HT1080 (cell line): ENCODE data around the gene PCDH15. TPM values are rescaled to one million over a fixed set of nuclear protein-coding genes. Genes with fewer than 3 reads are reported as not detected.

ENCODE experiments used
- DNase-seq: peaks from one replicate; pipeline ENCODE4 v3.0.0-alpha.2; 2015; ENCODE audit warnings: low read depth
- total RNA-seq: library from RNA; depleted of rRNA; stranded (reverse); fragments of >200 nt; shearing (Covaris generic); gene quantifications from 2 replicates; pipeline ENCODE4 v1.2.3, GENCODE V29; 2014

Gene PCDH15
- total RNA-seq, 1 experiment from 2014 or later, result 0.14 TPM

DNA sequence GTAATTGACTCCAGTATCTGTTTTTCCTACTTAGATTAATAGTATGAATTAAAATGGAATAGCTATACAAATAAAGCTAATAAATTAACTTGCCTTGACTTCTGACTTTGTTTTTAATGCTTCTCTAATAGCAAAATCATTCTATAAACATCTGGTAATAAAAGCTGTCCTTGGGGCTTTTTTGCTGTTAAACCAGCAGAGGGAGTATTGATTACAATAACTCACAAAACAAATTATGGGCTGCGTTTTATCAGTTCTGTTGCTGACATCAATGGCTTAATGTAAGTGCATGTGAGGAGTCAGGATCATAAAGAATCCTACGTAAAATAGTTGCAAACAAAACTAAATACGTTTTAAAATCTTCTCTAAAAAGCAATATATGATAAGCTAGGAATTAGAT lies 667.8 kb downstream of the PCDH15 start:
- no peak for DNase-seq

DNA sequence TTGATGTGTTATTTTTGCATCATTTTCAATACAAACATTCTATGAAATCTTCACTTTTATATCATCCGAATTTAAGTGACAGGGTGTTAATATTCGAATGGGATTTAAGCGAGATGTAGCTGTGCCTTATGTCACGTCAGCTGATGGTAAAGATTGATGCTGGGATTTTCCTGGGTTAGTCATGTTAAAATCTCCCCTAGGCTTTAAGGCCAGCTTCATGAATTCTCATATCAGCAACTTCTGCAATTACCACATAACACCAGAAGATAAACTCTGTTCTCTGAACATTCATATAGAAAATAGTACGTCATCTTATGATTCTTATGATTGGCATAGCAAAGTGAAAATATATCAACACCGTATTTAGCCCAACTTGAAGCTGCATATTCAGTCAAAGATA lies 669.2 kb downstream of the PCDH15 start:
- DNase-seq, result no peak

DNA sequence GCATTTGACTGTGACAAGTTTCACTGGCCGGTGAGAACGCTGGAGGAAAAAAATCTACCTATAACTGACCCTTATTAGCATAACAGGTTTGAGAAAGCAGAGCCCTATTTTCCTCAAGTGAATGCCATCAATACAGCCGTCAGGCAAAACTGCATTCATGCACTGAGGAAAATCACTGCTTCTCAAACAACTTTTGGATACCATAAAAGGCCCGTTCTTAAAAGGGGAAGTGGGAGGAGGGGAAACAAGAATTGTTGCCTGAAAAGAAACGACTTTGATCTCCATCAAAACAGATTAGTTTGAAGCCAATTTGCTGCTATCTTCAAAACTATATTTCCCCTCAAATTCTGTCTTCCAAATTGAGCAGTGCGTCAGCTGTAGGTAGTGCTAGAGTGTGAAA lies 670.6 kb downstream of the PCDH15 start:
- DNase-seq, result no peak

DNA sequence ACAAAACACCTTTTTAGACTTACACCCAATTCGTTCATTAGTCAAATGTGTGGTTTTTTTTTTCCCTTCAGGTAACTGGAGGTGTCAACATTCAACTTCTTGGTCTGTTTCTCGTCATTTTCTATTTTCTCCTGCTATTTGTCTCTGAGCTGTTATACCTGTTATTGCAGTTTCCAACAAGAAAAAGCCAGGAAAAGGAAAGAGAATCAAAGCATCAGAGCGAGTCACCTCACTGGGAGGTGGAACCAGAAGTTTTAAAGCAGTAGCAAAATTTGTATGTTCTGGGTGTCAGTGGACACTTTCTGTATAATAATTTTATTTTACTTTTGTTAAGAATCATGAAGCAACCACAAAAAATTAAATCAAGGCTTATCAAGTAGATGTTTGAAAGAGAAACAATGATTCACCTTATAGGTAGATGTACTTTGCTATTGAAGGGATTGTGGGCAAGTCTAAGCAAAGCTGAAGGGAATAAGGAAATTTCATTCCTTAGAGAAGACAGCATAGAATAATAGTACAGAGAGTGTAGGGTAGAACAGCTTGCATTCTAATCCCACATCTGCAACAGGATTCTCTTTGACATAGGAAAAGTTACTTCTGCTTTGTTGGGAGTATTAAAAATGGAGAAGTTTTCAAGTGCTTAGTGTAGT lies 675.8 kb downstream of the PCDH15 start:
- DNase-seq, result no peak

DNA sequence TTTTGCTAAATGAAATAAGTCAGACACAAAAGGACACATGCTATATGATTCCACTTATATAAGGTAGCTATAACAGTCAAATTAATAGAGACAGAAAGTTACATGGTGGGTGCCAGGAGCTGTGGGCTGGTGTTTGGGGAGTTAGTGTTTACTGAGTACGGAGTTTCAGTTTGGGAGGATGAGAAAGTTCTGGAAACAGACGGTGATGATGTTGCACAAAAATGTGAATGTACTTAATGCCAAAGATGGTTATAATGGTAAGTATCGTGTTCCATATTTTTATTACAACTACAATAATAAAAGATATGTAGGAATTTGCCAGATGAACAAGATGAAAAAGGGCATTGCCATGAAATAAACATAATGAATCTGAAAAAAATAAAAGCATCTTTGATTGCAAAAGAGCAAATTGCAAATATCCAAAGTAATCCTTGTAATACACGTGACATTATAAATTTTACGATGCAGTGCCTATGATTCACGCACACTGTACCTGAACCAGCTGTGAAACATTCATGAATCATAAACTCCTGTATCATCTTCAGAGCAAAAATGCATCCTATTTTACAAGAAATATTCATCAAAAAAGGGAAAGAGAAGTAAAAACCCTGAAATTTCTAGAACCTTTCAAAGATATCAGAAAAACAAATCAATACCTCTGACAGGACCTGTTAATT lies 676.7 kb downstream of the PCDH15 start:
- DNase-seq, result no peak

DNA sequence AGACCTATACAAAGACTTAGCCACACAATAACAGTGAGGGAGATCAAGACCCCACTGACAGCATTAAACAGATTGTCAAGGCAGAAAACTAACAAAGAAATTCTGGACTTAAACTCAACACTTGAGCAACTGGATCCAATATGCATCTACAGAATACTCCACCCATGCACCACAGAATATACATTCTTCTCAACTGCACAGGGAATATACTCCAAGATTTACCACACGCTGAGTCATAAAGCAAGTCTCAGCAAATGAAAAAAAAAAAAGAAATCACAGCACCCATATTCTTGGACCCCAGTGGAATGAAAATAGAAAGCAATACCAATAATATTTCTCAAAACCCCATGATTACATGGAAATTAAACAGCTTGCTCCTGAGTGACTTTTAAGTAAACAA lies 680.2 kb downstream of the PCDH15 start:
- peak; percentile 8 for DNase-seq

DNA sequence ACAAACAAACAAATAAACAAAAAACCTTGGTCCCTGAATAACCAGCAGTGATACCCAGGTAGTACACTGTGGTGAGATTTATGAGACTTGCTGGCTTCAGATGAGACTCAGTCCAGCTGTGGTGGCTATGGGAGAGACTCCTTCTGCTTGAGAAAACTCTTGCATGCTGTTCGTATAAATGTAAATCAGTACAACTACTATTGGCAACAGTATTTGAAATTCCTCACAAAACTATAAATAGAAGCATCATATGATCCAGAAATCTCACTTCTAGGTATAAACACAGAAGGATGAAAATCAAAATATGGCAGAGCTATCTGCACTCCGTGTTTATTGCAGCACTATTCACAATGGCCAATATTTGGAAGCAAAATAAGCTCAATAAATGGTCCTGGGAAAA lies 692.1 kb downstream of the PCDH15 start:
- no peak for DNase-seq

DNA sequence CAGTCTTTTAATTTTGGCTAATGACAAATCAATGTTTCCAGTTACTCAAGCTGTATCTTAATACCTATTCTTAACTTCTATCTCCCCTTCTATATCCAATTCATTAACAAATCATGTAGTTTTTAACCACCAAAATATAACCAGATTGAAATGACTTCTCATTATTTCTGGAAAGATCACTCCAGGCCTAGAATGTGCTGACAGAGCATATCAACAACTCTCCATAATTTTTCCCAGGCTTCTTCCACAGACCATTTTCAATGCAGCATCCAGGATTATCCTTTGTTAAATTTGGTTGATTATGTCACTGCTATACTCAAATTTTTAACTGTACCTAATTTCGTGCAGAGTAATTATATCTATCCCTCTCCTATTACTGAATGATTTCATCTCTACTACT lies 704.1 kb downstream of the PCDH15 start:
- DNase-seq, result no peak

DNA sequence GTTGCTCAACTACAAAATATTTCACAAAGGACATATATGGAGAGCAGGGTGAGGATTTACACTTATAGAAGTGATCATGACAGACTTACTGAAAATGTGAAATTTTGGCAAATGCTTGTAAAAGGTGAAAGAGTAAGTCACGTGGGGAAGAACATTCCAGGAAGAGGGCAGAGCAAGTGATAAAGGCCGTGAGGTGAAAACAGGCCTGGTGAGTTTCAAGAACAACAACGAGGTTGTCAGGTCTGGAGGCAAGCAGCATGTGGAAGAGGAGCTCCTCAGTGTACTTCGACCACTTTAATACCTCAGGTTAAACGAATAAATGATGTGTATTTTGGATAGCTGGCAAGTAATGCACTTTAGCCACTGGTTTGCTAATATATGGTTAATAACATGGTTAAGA lies 706.7 kb downstream of the PCDH15 start:
- no peak for DNase-seq

DNA sequence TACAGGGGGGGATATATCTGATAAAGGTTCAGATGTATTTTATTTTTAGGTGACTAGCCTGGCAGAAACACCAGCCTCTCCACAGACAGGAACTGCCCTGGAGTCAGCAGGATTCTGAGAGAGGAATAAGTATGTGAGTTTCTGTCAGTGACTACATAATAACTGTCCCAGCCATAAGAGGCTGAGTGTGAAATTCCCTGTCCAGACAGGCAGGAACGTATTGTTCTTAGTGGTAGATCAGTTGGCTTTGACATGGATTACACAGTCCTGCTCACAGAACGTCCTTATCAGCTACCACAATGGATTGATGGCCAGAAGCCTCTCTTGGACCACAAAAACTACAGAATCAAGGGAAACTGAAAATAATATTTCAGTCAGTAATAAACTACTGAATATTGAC lies 709.8 kb downstream of the PCDH15 start:
- no peak for DNase-seq

DNA sequence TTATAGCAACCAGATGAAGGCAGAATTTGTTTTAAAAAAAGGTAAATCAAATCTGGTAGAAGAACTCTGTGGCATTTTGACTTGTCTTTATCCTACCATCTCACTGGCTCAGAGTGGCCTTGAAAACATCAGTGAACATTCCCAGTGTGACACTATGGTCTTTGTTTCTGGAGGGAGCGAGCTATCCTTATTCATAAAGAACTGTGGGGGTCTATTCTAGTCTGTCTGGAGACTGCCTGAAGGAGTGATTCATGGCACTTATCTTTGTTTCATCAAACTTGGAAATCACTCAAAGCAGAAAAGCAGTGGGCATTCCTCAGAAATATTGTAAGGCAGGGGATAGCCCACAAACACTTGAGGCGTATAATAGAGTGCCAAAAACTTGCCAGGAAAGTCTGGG lies 719.1 kb downstream of the PCDH15 start:
- DNase-seq, result no peak

DNA sequence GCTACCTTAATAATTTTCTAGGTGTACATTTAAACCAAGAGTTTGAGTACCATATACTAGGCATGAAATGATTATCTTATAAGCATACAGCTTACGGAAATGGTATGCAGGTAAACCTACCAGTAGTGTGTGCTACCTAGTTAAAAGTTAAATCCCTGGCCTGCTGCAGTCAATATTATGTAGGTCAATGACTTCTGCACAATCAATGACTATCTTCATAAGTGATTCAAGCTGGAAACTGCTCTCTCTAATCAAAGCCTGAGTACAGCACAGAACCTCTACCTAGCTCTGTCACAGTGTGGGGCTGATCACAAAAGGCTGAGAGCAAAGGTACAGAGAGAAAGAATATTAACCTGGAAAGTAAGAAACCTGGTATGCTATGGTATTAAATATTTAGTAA lies 733.7 kb downstream of the PCDH15 start:
- DNase-seq, result no peak

DNA sequence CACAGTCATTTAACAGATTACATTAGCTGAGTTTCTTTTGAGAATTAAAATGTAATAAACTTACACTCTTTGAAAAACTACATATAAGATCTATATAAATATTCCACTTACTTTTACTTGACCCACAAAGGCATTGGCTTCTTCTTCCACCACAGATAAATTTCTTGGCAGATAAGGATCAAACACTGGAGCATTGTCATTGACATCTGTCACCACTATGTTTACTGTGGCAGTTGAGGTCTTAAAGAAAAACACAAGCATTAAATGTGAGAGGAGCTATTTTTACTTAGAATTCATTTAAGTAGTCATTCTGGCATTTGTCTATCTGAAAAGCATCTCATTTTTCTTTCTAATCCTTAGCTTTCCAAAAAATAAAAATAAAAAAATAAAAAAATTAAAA lies 734.4 kb downstream of the PCDH15 start:
- no peak for DNase-seq

DNA sequence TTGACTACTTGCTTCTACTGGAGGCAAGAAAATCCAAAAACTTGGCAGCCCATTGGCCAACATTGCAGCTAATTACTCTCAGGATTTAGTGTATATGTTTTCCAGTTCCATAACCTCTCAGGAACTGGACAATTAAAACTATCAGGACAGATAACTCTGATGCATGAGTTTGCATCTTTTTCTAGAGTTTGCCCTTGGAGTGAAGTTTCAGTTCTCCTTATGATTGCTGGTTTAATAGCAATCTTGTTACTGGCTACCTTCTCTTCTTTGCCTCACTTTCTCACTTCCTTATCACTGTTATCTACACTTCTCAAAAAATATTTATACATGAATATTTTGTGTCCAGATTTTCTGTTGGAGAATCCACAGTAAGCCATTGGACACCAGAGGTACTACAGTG lies 735.9 kb downstream of the PCDH15 start:
- no peak for DNase-seq

DNA sequence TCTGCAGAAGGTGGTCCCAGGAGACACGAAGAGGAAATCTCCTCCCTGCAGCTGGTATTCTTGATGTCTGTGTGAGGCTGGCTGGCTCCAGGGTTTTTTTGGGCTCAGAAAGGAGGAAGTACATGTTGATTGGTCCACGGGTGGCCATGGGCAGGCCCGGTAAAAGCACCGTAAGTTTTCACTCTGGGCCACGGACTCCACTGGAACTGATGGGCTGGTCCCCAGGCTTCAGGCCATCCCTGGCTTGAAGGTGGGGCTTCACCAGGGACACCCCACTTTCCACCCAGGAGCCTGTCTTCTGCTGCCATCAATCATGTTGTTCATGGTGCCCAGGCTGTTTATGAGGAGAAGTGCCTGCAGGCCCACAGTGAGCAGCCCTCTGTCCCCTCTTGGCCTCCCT lies 736.8 kb downstream of the PCDH15 start:
- DNase-seq, result no peak

DNA sequence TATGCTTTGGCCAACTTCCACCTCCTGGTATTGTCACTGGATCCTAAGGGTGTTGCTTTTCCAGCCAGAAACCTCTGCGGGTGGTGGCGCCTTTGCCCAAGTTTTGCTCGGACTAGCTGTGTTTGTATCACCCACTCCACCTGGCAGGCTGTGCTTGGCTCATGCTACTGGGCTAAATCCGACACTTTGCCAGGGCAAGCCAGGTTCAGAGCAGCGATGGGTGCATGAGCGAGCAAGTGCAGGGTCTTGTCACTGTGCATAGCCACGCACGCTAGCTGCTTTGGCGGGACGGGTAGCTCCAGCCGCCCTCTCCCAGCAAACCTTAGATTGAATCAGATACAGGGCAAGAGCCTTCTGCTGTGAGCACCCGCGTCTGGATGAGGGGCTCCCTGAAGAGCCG lies 737.5 kb downstream of the PCDH15 start:
- DNase-seq, result no peak

DNA sequence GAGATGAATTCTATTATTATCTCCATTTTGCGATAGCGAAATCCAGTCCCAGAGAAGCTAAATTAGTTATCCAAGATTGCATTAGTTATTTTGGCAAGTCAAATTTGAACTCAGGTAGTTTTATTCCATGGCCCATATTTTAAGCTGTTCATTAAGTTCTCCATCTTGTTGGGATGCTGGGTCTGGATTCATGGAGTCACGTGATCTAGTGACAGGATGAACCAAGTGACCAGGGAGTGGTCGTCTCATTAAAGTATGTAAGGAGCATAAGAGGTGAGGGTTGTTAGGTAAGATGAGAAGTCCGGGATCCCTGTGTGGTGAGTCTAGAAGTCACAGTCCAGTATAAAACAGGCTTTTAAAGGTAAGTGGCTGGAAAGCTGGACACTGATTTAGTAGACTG lies 740.5 kb downstream of the PCDH15 start:
- no peak for DNase-seq

DNA sequence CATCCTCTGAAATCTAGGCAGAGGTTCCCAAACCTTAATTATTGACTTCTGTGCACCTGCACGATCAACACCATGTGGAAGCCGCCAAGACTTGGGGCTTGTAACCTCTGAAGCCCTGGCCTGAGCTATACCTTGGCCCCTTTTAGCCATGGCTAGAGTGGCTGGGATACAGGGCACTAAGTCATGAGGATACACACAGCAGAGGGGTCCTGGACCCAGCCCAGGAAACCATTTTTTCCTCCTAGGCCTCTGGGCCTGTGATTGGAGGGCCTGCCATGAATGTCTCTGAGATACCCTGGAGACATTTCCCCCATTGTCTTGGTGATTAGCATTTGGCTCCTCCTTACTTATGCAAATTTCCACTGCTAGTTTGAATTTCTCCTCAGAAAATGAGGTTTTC lies 743.7 kb downstream of the PCDH15 start:
- DNase-seq, result no peak

DNA sequence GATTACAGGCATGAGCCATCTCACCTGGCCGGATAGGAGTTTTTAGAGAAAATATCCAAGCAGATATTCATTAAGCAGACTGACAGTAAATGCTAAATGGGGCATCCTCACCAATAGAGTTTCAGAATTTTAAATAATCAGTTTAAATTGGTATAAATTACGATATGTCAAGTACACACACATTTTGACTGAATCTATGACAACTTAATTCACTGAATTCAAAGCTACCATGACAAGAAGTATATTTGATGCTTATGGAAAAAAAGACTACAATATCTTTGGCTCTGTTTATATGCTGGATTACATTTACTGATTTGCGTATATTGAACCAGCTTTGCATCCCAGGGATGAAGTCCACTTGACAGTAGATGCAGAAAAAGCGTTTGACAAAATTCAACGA lies 774.7 kb downstream of the PCDH15 start:
- no peak for DNase-seq

DNA sequence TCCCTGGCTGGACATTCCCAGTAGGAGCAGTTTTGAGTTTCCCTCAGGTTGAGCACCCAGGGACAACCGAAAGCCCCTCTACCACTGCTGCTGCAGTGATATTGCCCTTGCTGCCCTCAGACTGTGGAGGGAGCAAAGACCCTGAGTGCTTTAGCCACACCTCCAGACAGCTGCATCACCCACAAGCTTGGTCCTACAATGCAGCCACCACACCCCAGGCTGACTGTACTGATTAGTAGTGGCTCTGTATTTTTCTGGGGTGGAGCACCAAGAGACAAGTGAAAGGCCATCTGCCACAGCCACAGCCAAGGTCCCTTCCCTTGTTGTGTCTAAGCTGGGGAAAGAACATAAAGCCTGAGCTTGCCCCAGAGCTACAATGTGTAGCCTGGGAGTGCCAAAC lies 789.9 kb downstream of the PCDH15 start:
- no peak for DNase-seq

DNA sequence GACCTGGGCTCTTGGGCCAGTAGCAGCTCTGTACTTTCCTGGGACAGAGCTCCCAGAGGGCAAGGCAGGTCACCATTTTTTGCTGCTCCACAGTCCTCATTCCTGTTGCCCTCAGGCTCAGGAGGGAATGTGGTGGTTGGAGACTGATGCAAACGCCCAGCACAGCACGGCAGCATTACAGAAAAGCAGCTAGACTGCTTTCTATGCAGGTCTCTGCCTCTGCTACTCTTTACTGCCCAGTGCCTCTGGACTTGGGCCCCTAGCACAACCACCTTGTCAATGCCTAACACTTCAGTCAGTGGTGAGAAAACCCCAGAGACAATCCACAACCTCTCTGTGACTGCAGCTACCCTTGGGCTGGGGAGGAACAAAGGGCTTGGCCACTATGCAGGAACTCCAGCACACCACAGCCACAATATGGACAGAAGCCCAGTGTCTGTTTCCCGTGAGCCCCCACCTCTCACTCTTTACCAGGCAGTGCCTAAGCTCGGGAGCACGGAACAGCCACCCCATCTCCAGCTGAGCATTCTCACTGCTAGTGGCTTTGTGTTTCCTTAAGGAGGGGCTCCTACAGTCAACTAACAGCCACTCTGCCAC lies 790.6 kb downstream of the PCDH15 start:
- no peak for DNase-seq

DNA sequence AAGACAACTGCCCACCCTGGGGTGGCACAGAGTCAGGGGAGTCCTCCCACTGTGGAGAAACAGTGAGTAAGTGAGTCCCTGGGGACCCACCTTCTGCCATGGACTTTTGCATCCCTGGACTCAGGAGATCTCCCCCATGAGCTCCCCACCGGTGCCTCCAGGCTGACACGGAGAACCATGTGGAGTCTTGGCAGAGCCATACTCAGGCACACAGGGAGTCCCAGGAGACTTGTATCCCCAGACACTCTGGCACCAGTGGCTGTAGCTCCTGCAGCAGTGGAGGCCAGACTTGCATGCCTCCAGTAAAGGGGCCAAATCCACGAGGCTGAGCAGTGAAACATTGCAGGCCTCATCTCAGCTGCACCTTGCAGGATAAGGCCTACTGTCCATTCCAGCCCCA lies 791.4 kb downstream of the PCDH15 start:
- DNase-seq, result no peak

DNA sequence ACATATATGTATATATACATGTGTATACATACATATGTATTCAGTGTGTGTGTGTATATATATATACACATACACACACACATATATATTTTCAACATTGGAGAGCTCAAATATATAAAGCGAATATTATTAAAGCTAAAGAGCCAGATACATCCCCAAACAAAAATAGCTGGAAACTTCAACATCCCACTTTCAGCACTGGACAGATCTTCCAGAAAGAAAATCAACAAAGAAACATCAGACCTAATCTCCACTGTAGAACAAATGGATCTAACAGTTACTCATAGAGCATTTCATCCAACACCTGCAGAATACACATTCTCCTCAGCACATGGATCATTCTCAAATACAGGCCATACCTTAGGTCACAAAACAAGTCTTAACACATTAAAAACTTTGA lies 799.0 kb downstream of the PCDH15 start:
- DNase-seq, result no peak
